ENCODE data around the gene TUBG2.

DNA sequence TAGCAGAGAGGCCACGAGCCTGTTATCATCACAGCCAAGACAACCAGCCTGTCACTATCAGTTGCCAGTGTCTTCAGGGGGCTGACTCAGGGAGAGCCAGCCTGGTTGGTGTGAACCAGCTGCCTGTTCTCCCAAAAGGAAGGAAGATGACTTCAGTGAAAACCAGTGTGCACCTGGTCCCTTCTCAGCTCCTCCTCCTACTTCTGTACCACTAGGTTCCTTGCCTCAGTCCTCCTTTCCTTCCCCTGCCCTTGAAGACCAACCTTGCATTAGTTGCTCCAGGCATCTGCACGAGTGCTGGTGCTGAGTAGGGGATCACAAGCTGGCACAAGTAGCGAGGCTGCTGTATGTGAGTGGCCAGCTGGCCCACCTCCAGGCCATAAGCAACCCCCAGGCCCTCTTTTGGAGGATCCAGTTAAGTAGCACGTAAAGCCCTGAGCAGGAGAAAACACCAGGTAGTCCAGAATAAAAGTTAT lies 41.1 kb upstream of the TUBG2 start:
- TF ChIP-seq, protein P1, sequence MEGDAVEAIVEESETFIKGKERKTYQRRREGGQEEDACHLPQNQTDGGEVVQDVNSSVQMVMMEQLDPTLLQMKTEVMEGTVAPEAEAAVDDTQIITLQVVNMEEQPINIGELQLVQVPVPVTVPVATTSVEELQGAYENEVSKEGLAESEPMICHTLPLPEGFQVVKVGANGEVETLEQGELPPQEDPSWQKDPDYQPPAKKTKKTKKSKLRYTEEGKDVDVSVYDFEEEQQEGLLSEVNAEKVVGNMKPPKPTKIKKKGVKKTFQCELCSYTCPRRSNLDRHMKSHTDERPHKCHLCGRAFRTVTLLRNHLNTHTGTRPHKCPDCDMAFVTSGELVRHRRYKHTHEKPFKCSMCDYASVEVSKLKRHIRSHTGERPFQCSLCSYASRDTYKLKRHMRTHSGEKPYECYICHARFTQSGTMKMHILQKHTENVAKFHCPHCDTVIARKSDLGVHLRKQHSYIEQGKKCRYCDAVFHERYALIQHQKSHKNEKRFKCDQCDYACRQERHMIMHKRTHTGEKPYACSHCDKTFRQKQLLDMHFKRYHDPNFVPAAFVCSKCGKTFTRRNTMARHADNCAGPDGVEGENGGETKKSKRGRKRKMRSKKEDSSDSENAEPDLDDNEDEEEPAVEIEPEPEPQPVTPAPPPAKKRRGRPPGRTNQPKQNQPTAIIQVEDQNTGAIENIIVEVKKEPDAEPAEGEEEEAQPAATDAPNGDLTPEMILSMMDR (IDR thresholded peaks at IDR 0.05; ENCODE audit: insufficient read depth, low read length, poor library complexity, severe bottlenecking): no peak
- TF ChIP-seq EZH2phosphoT487 (conservative IDR thresholded peaks at IDR 0.05; ENCODE audit: low read length): no peak
